ENCODE data around the gene CHAF1A.

The CHAF1A gene

GRCh38 chr19:4405977-4406376 lies 3.5 kb downstream of the CHAF1A start:
- DNase-seq (ENCODE audit: low read depth): no peak

- DNase-seq (ENCODE audit: low read depth): no peak
These were observed 4.2 kb downstream of the CHAF1A start for GRCh38 chr19:4406626-4407025.

GRCh38 chr19:4409123-4409933 lies 6.9 kb downstream of the CHAF1A start:
- no peak for DNase-seq (ENCODE audit: low read depth)

- no peak for DNase-seq (ENCODE audit: low read depth)
These were observed 11.1 kb downstream of the CHAF1A start for GRCh38 chr19:4413588-4413987.

GRCh38 chr19:4414144-4414799 lies 11.8 kb downstream of the CHAF1A start:
- DNase-seq (ENCODE audit: low read depth): no peak

GRCh38 chr19:4414800-4415321 lies 12.4 kb downstream of the CHAF1A start:
- no peak for DNase-seq (ENCODE audit: low read depth)

GRCh38 chr19:4415352-4415751 lies 12.9 kb downstream of the CHAF1A start:
- no peak for DNase-seq (ENCODE audit: low read depth)

- no peak for DNase-seq (ENCODE audit: low read depth)
These were observed 13.8 kb downstream of the CHAF1A start for GRCh38 chr19:4416268-4416667.

GRCh38 chr19:4423416-4424126 lies 21.1 kb downstream of the CHAF1A start:
- no peak for DNase-seq (ENCODE audit: low read depth)

- DNase-seq (ENCODE audit: low read depth): no peak
These were observed 23.1 kb downstream of the CHAF1A start for GRCh38 chr19:4425537-4425936.

GRCh38 chr19:4428326-4428975 lies 26.0 kb downstream of the CHAF1A start:
- DNase-seq (ENCODE audit: low read depth): no peak

- no peak for DNase-seq (ENCODE audit: low read depth)
These were observed 26.8 kb downstream of the CHAF1A start for GRCh38 chr19:4429256-4429655.

GRCh38 chr19:4429771-4430171 lies 27.3 kb downstream of the CHAF1A start:
- no peak for DNase-seq (ENCODE audit: low read depth)

GRCh38 chr19:4430760-4431159 lies 28.3 kb downstream of the CHAF1A start:
- DNase-seq (ENCODE audit: low read depth): no peak

GRCh38 chr19:4431296-4431695 lies 28.9 kb downstream of the CHAF1A start:
- no peak for DNase-seq (ENCODE audit: low read depth)

- DNase-seq (ENCODE audit: low read depth): no peak
These were observed 29.6 kb downstream of the CHAF1A start for GRCh38 chr19:4431808-4432674.

GRCh38 chr19:4432918-4433506 lies 30.6 kb downstream of the CHAF1A start:
- no peak for DNase-seq (ENCODE audit: low read depth)

- DNase-seq (ENCODE audit: low read depth): no peak
These were observed 32.0 kb downstream of the CHAF1A start for GRCh38 chr19:4434391-4434790.

- no peak for DNase-seq (ENCODE audit: low read depth)
These were observed 33.8 kb downstream of the CHAF1A start for GRCh38 chr19:4436231-4436630.

GRCh38 chr19:4437103-4437502 lies 34.7 kb downstream of the CHAF1A start:
- DNase-seq (ENCODE audit: low read depth): no peak

GRCh38 chr19:4439243-4439642 lies 36.8 kb downstream of the CHAF1A start:
- DNase-seq (ENCODE audit: low read depth): no peak
